Breast epithelium (tissue), 4 donors: Measurements from ENCODE around the gene P2RY12. TPM values are rescaled to one million over a fixed set of nuclear protein-coding genes. Genes with fewer than 3 reads are reported as not detected.

Experiments
- DNase-seq, 2 donors: peaks; one replicate each; pipeline ENCODE4 v3.0.0-alpha.2; 2019; ENCODE audit warnings: low spot score in 2 of 2
- H3K27ac ChIP-seq, 2 donors: fragments of 200-600 bp; sonication (generic) in 1 of 2; one replicate each; pipeline ENCODE4 v1.5.1; 2016 to 2019; ENCODE audit warnings: mild to moderate bottlenecking in 1 of 2
- H3K27me3 ChIP-seq, 2 donors: fragments of 200-600 bp; sonication (generic) in 1 of 2; one replicate each; pipeline versions ENCODE4 v1.5.1 to v1.6.0; 2017 to 2019; ENCODE audit warnings: control low read depth in 1 of 2, mild to moderate bottlenecking in 1 of 2
- H3K36me3 ChIP-seq: fragments of 200-600 bp; one replicate; pipeline ENCODE4 v1.5.1; 2019
- H3K4me1 ChIP-seq, 2 donors: fragments of 200-600 bp; sonication (generic); one replicate each; pipeline ENCODE4 v1.5.1; 2016 to 2019; ENCODE audit warnings: control low read depth in 1 of 2
- H3K4me3 ChIP-seq, 3 donors: fragments of 200-600 bp; sonication (generic); 1 replicate in 2 of 3; 2 replicates in 1 of 3; pipeline ENCODE4 v1.5.1; 2016 to 2019; ENCODE audit warnings: mild to moderate bottlenecking in 3 of 3, moderate library complexity in 2 of 3
- H3K9me3 ChIP-seq, 2 donors: fragments of 200-600 bp; sonication (generic) in 1 of 2; one replicate each; pipeline ENCODE4 v1.5.1; 2016 to 2019; ENCODE audit warnings: control low read depth in 1 of 2
- CTCF ChIP-seq, 3 donors: fragments of 450-650 bp; IDR thresholded peaks; one replicate each; pipeline ENCODE4 v1.5.1; 2016 to 2017; ENCODE audit warnings: antibody characterized with exemption in 3 of 3, mild to moderate bottlenecking in 3 of 3, moderate library complexity in 3 of 3
- POLR2A ChIP-seq: fragments of 450-650 bp; IDR thresholded peaks from one replicate; pipeline ENCODE4 v1.6.1; 2016; ENCODE audit warnings: antibody characterized with exemption, mild to moderate bottlenecking, moderate library complexity
- POLR2AphosphoS5 ChIP-seq, 3 donors: sonication (generic); formaldehyde crosslinking; IDR thresholded peaks; one replicate each; pipeline ENCODE4 v1.6.1; 2017; ENCODE audit warnings: antibody characterized with exemption in 3 of 3
- intact Hi-C: fragments of 100-400 bp; cut with DNase I; formaldehyde crosslinking; loops from one replicate; pipeline ENCODE4 v1.15.1; 2023; ENCODE audit warnings: low total_unique reads
- total RNA-seq, 3 donors: library from RNA; depleted of rRNA; stranded (reverse); fragments of >200 nt; gene quantifications; one replicate each; pipeline ENCODE4 v1.1.0, GENCODE V29; 2016

The P2RY12 gene
- total RNA-seq, 3 donors from 2014 or later, result 3.6 to 9.0 (median 3.7) TPM

GRCh38 chr3:151415289-151415688, 30.7 kb upstream of the P2RY12 start:
- no peaks in the 10 kb centered on the region for H3K9me3 ChIP-seq
- intact Hi-C loops, result no loop called here
- H3K4me3 ChIP-seq, result no peak overlapping the region
- H3K4me1 ChIP-seq, result no peaks in the 10 kb centered on the region
- no peaks in the 10 kb centered on the region for H3K27me3 ChIP-seq
- H3K27ac ChIP-seq, result no peak overlapping the region
- TF ChIP-seq POLR2A (no peak), POLR2AphosphoS5 (IDR thresholded peaks at IDR 0.05) (no peak), CTCF (IDR thresholded peaks at IDR 0.05) (no peak)
- H3K36me3 ChIP-seq, result no peaks in the 10 kb centered on the region
- no peak for DNase-seq

GRCh38 chr3:151412989-151413388, 28.4 kb upstream of the P2RY12 start:
- H3K27me3 ChIP-seq, result no peaks in the 10 kb centered on the region
- TF ChIP-seq POLR2AphosphoS5 (IDR thresholded peaks at IDR 0.05) (no peak), POLR2A (no peak), CTCF (IDR thresholded peaks at IDR 0.05) (no peak)
- H3K4me3 ChIP-seq, result no peak overlapping the region
- intact Hi-C loops, result no loop called here
- H3K27ac ChIP-seq, result no peak overlapping the region
- no peaks in the 10 kb centered on the region for H3K4me1 ChIP-seq
- no peaks in the 10 kb centered on the region for H3K9me3 ChIP-seq
- H3K36me3 ChIP-seq, result no peaks in the 10 kb centered on the region
- no peak for DNase-seq

GRCh38 chr3:151410891-151411559, 26.5 kb upstream of the P2RY12 start:
- Histone ChIP-seq H3K27me3 (no peaks in the 10 kb centered on the region), H3K9me3 (no peaks in the 10 kb centered on the region), H3K4me3 (no peak overlapping the region), H3K36me3 (no peaks in the 10 kb centered on the region), H3K4me1 (no peaks in the 10 kb centered on the region), H3K27ac (no peak overlapping the region)
- TF ChIP-seq CTCF (IDR thresholded peaks at IDR 0.05), result no peak
- TF ChIP-seq POLR2A, result no peak
- TF ChIP-seq POLR2AphosphoS5 (IDR thresholded peaks at IDR 0.05), result no peak
- intact Hi-C loops, result no loop called here
- DNase-seq, result no peak

- no peaks in the 10 kb centered on the region for H3K9me3 ChIP-seq
- no peak overlapping the region for H3K4me3 ChIP-seq
- no peak for DNase-seq
- no peaks in the 10 kb centered on the region for H3K27me3 ChIP-seq
- H3K4me1 ChIP-seq, result no peaks in the 10 kb centered on the region
- H3K36me3 ChIP-seq, result no peaks in the 10 kb centered on the region
- H3K27ac ChIP-seq, result no peak overlapping the region
- intact Hi-C loops, result no loop called here
- TF ChIP-seq POLR2A, result no peak
- TF ChIP-seq POLR2AphosphoS5 (IDR thresholded peaks at IDR 0.05), result no peak
- no peak for TF ChIP-seq CTCF (IDR thresholded peaks at IDR 0.05)
Measured at GRCh38 chr3:151407928-151408327, 23.4 kb upstream of the P2RY12 start.

GRCh38 chr3:151404316-151404715, 19.8 kb upstream of the P2RY12 start:
- no peaks in the 10 kb centered on the region for H3K36me3 ChIP-seq
- H3K27me3 ChIP-seq, result no peaks in the 10 kb centered on the region
- DNase-seq, result no peak
- TF ChIP-seq POLR2AphosphoS5 (IDR thresholded peaks at IDR 0.05) (no peak), POLR2A (no peak), CTCF (IDR thresholded peaks at IDR 0.05) (no peak)
- H3K27ac ChIP-seq, result no peak overlapping the region
- no peak overlapping the region for H3K4me3 ChIP-seq
- H3K4me1 ChIP-seq, result no peaks in the 10 kb centered on the region
- intact Hi-C loops, result no loop called here
- H3K9me3 ChIP-seq, result no peaks in the 10 kb centered on the region
